ENCODE measurements around the gene SV2B. TPM values are rescaled to one million over a fixed set of nuclear protein-coding genes. Genes with fewer than 3 reads are reported as not detected.
A peak's percentile ranks its signal among the peaks of the same experiment; 100 is the strongest.

SV2B gene
- 10 to 100 TPM in 1 of 6 donors, 1 to 10 TPM in 5; 3.6 to 11.3 (median 6.5) TPM for total RNA-seq
- polyA plus RNA-seq: 1 to 10 TPM in 1 of 2 donors, under 1 TPM in 1; 0.53 to 2.7 TPM

DNA sequence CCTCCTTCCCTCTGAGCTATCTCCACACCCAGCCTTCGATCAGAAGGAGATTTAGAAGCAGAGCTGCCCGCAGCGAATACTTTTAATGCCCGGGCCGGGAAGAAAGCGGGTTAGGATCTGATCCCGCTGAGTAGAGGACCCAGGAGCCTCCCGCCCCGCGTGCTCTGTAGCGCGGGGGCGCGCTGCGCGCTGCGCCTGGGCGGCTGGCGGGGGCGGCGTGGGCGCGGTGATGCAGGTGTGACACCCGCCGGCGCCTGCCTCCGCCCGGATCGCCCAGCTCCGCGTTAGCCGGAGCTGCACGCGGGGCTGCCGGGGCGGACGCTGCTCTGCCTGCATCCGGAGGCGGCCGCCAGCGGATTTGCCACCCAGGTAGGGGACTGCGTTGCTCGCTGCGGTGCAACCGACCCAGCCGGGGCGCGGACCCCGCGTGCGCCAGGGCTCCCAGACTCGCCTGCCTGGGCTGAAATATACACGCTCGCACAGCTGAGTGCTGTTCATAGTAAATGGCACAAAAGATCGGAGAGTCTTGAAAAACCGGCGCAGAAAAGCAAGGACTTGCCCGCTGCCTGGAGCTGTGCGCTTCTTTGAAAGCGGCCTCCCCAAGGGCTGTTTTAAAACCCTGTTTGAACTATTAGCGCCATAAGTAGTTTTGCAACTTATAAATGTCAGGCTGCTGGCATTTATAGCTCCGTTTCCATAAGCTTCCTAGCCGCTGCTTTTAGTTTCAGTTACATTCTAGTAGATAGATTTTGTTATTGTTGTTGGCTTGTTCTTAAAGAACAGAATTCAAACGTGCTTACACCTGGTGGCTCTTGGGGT lies at the start of gene SV2B:
Gene SV2B, plus strand, starts transcription at position 263 of the 819 bp plus-strand sequence. CDS start 126,007 bp downstream, outside the sequence.
- Histone ChIP-seq H3K27me3 (peaks cover 0 to 7% (median 2%) of the 10 kb centered on the region in 4 donors), H3K4me1 (no peaks in the 10 kb centered on the region), H3K9me3 (no peaks in the 10 kb centered on the region), H3K27ac (peak within 1 kb of the TSS; percentile 19 to 59 (median 44)), H3K4me3 (peak within 1 kb of the TSS; percentile 31 to 56 (median 44)), H3K36me3 (no peaks in the 10 kb centered on the region)
- DNase-seq (peak in 4 of 6 donors; percentile 34 to 77 (median 60)), ATAC-seq (peak; percentile 70 to 86 (median 76)), FAIRE-seq (no peak)
- intact Hi-C loops (cut with DNase I): no loop called here
- TF ChIP-seq CTCF (IDR thresholded peaks at IDR 0.05): no peak
- WGBS, 2 donors: 0 to 1% methylated on average over 59 to 64 of the region's 64 CpGs

DNA sequence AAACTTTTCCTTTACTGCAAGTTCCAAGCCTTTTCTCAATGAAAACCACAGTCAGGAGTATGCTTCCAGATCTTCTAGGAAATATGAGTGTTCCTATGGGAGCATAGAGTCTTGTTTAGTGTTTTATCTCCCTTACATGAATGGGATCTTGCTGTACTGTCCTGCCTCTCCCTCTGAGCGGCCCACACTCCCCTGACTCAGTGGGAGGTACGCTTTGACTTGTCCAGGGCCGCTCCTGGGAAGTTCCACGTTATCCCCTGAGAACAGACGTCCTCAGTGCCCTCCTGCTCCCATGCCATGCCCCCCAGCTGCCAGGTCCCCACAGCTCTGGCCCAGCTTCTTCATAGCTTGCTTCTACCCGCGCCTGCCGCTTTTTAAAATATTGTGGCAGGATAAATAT lies 48.8 kb upstream of the SV2B start:
- Histone ChIP-seq H3K9me3 (no peaks in the 10 kb centered on the region), H3K36me3 (no peaks in the 10 kb centered on the region), H3K4me1 (no peaks in the 10 kb centered on the region), H3K27me3 (no peaks in the 10 kb centered on the region), H3K27ac (no peak overlapping the region), H3K4me3 (no peak overlapping the region)
- no peak for ATAC-seq
- intact Hi-C loops (cut with DNase I): loop anchor here (5.0 to 10.0 kb wide), 3 partner anchors 174 to 224 kb away; no protein-coding TSS in a partner anchor
- WGBS, 2 donors: 63 to 66% methylated on average over 8 of the region's 8 CpGs
- FAIRE-seq: no peak
- TF ChIP-seq CTCF (IDR thresholded peaks at IDR 0.05): no peak
- no peak for DNase-seq

DNA sequence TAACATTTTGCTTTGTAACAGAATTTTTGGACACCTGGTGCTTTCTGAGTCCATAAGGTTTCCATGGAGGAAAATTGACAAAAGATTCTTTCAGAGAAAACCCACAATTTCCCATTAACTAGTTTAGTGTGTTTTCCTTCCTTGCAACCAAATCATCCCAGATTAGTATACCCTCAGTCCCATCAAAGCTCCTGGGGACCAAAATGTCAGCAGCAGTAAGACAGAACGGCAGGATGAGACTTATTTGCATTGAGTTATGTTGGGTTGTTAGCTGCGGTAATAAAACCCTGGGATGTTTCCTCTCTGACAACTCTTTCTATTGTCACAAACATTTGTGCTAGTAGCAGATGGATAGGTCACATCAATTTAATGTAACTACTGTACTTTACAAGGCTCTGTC lies 45.2 kb upstream of the SV2B start:
- H3K27me3 ChIP-seq: no peaks in the 10 kb centered on the region
- 43 to 53% methylated on average over 2 of the region's 2 CpGs for WGBS, 2 donors
- FAIRE-seq: no peak

DNA sequence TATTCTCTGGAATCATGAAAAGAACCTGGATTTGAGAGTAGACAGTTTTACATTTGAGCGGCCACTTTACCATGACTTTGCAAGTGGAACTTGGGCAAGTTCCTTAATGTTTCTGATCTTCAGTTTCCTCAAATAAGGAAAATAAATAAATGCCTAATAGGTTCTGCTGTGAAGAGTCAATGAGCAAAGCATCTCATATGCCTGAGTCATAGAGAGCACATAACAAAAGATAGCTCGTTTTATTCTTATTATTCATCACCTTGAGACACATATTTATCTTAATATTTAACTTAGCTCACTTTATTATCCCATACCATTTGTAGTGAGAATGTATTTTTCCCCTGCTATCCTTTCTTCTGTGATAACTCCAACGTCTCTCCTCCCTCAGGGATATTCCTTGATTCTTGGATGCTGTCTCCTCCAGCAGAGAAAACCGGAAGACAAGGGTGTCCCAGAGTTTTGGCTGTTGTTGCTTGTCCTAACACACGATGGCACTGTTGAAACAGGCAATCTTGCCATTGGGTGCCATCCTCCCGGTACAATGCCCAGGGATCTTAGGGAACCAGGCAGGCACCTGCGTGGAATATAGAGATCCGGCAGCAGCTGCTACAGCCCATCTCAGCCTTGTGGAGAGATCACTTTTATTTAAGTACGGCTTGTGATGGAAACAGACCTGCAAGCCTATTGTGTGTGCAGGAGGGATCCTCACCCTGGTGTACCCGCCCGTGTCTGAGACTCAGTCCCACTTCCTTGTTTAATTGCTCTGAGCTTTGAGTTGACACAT lies 44.3 kb upstream of the SV2B start:
- TF ChIP-seq CTCF (IDR thresholded peaks at IDR 0.05): peak; percentile 19 to 65 (median 58)
- Histone ChIP-seq H3K4me3 (no peak overlapping the region), H3K27me3 (no peaks in the 10 kb centered on the region), H3K9me3 (no peaks in the 10 kb centered on the region), H3K36me3 (no peaks in the 10 kb centered on the region), H3K27ac (no peak overlapping the region), H3K4me1 (no peaks in the 10 kb centered on the region)
- 20 to 21% methylated on average over 11 of the region's 11 CpGs for WGBS, 2 donors
- FAIRE-seq (no peak), ATAC-seq (peak; percentile 88 to 99 (median 98)), DNase-seq (peak in 5 of 6 donors; percentile 51 to 77 (median 56))
- intact Hi-C loops (cut with DNase I): loop anchor here (2.0 to 10.0 kb wide), 4 partner anchors 167 to 219 kb away; no protein-coding TSS in a partner anchor

More for the DNA sequence above, 45.2 kb upstream of the SV2B start:
- H3K27ac ChIP-seq: no peak overlapping the region
- TF ChIP-seq CTCF (IDR thresholded peaks at IDR 0.05): no peak
- no peak for ATAC-seq
- no peaks in the 10 kb centered on the region for H3K9me3 ChIP-seq
- DNase-seq: no peak
- intact Hi-C loops (cut with DNase I): loop anchor here (5.0 to 10.0 kb wide), 4 partner anchors 167 to 220 kb away; no protein-coding TSS in a partner anchor
- no peaks in the 10 kb centered on the region for H3K36me3 ChIP-seq
- H3K4me1 ChIP-seq: no peaks in the 10 kb centered on the region
- no peak overlapping the region for H3K4me3 ChIP-seq
